K562 (cell line): ENCODE results near the gene EXOC3L2. TPM values are rescaled to one million over a fixed set of nuclear protein-coding genes. Genes with fewer than 3 reads are reported as not detected.
A peak's percentile ranks its signal among the peaks of the same experiment; 100 is the strongest.

Experiments
- AFF1 ChIP-seq, 2 experiments: fragments of 450-650 bp; IDR thresholded peaks; 2 replicates each; pipeline ENCODE4 v1.6.1; 2018; ENCODE audit warnings: mild to moderate bottlenecking in 2 of 2, low read depth in 1 of 2; ENCODE audit not compliant: partially characterized antibody in 2 of 2
- CREB5 ChIP-seq: fragments of 250-450 bp; sonication (Bioruptor Pico); IDR thresholded peaks from 2 replicates; pipeline ENCODE4 v1.5.0; 2020; ENCODE audit warnings: mild to moderate bottlenecking
- FOXK1 ChIP-seq: sonication (generic); formaldehyde crosslinking; IDR thresholded peaks from 2 replicates; pipeline ENCODE4 v1.8.0; 2022; ENCODE audit warnings: missing genetic modification reagents, mild to moderate bottlenecking, borderline replicate concordance
- FOXP4 ChIP-seq: sonication (generic); formaldehyde crosslinking; IDR thresholded peaks from 2 replicates; pipeline ENCODE4 v1.8.0; 2022; ENCODE audit warnings: mild to moderate bottlenecking, missing genetic modification reagents, borderline replicate concordance
- LEF1 ChIP-seq: fragments of 450-650 bp; IDR thresholded peaks from 2 replicates; pipeline ENCODE4 v1.6.1; 2016; ENCODE audit warnings: mild to moderate bottlenecking
- MAX ChIP-seq: sonication (generic); formaldehyde crosslinking; IDR thresholded peaks from 2 replicates; pipeline ENCODE4 v1.9.0; 2022; ENCODE audit warnings: mild to moderate bottlenecking, missing genetic modification reagents
- MCM3 ChIP-seq: fragments of 450-650 bp; IDR thresholded peaks from 2 replicates; pipeline ENCODE4 v1.6.1; 2016
- NCOA6 ChIP-seq: fragments of 450-650 bp; IDR thresholded peaks from 2 replicates; pipeline ENCODE4 v1.6.1; 2017; ENCODE audit warnings: mild to moderate bottlenecking
- NFATC3 ChIP-seq: fragments of 450-650 bp; IDR thresholded peaks from 2 replicates; pipeline ENCODE4 v1.6.1; 2017; ENCODE audit warnings: mild to moderate bottlenecking
- PRDM10 ChIP-seq: fragments of 450-650 bp; IDR thresholded peaks from 2 replicates; pipeline ENCODE4 v1.6.1; 2018; ENCODE audit not compliant: partially characterized antibody
- RBM22 ChIP-seq: fragments of 200-400 bp; formaldehyde crosslinking; IDR thresholded peaks from 2 replicates; pipeline ENCODE4 v1.6.1; 2018; ENCODE audit warnings: low read length, low read depth; ENCODE audit not compliant: poor library complexity, severe bottlenecking
- SRSF1 ChIP-seq: fragments of 200-400 bp; formaldehyde crosslinking; IDR thresholded peaks from 2 replicates; pipeline ENCODE4 v1.6.1; 2017; ENCODE audit warnings: mild to moderate bottlenecking, low read depth, low read length, moderate library complexity
- TAL1 ChIP-seq: fragments of 450-650 bp; IDR thresholded peaks from 2 replicates; pipeline ENCODE4 v1.6.1; 2016; ENCODE audit warnings: mild to moderate bottlenecking
- TEAD4 ChIP-seq, 2 experiments: sonication (generic) in 1 of 2; formaldehyde crosslinking in 1 of 2; IDR thresholded peaks; 2 replicates each; pipeline versions ENCODE4 v1.6.1 to v1.8.0; 2012 to 2022; ENCODE audit warnings: borderline replicate concordance in 1 of 2, inconsistent platforms in 1 of 2, low read length in 1 of 2, mild to moderate bottlenecking in 1 of 2, missing genetic modification reagents in 1 of 2
- TRIM24 ChIP-seq, 2 experiments: fragments of 450-650 bp; IDR thresholded peaks; 2 replicates each; pipeline ENCODE4 v1.6.1; 2016
- ZNF57 ChIP-seq: fragments of 450-650 bp; formaldehyde crosslinking; IDR thresholded peaks from 2 replicates; pipeline ENCODE4 v1.4.0; 2020; ENCODE audit warnings: mild to moderate bottlenecking, moderate library complexity
- ZNF696 ChIP-seq: fragments of 250-450 bp; sonication (Bioruptor Pico); conservative IDR thresholded peaks from 2 replicates; pipeline ENCODE4 v1.4.0; 2020; ENCODE audit warnings: mild to moderate bottlenecking, moderate library complexity
- polyA plus RNA-seq, 8 experiments: library from polyadenylated mRNA; depleted of rRNA in 4 of 8; stranded (reverse) in 5 of 8; unstranded in 3 of 8; fragments of >200 nt; fragmentation: Nextera tagmentation in 2 of 8; fragmentation: Illumina TruSeq in 1 of 8; extraction: Ambion mirVana in 2 of 8; extraction: Trizol in 1 of 8; gene quantifications; 2 replicates each; pipeline versions ENCODE4 v1.2.1 to v1.2.3, GENCODE V29; 2011 to 2014; ENCODE audit warnings: inconsistent platforms in 1 of 8, missing spikeins in 1 of 8
- total RNA-seq, 7 experiments: library from RNA; depleted of rRNA in 6 of 7; stranded (reverse); fragments of >200 nt in 6 of 7; fragmentation: Illumina TruSeq in 2 of 7; extraction: Trizol in 2 of 7; gene quantifications; 2 replicates each; pipeline versions ENCODE4 v1.2.1 to v1.2.3, GENCODE V29; 2011 to 2021; ENCODE audit warnings: low replicate concordance in 1 of 7

Gene EXOC3L2
- total and polyA plus RNA-seq, 9 of the 15 experiments (the other 6 are each of a cell fraction or from before 2014, with no cell fraction given) = 0.31 to 19.0 (median 2.4) TPM

GRCh38 chr19:45290381-45290931 lies 45.2 kb upstream of the EXOC3L2 start (continued):
- TF ChIP-seq CREB5 (CRISPR knock-in tag) = no peak
- no peak for TF ChIP-seq ZNF696 (CRISPR knock-in tag)
- TF ChIP-seq AFF1 (IDR thresholded peaks at IDR 0.05; ENCODE audit: low read depth in 1 of 2, partially characterized antibody in 2 of 2) = peak in 1 of 2 experiments; percentile 72
- TF ChIP-seq TEAD4 (IDR thresholded peaks at IDR 0.05; ENCODE audit: low read length) = no peak
- TF ChIP-seq TEAD4 (CRISPR knock-in tag; IDR thresholded peaks at IDR 0.05; ENCODE audit: borderline replicate concordance) = no peak
- peak; percentile 98 to 99 for TF ChIP-seq TRIM24 (IDR thresholded peaks at IDR 0.05)
- TF ChIP-seq FOXK1 = no peak
- no peak for TF ChIP-seq ZNF57
- no peak for TF ChIP-seq PRDM10
- peak; percentile 75; the same call in 1 of the 2 replicates for TF ChIP-seq LEF1
- TF ChIP-seq NCOA6 = no peak
- no peak for TF ChIP-seq SRSF1
- TF ChIP-seq TAL1 = no peak
- TF ChIP-seq FOXP4 (CRISPR knock-in tag) = peak; percentile 58; the same call in 1 of the 2 replicates
- no peak for TF ChIP-seq MAX
- no peak for TF ChIP-seq RBM22
- TF ChIP-seq MCM3 = no peak
- no peak for TF ChIP-seq NFATC3
